Activated CD8-positive, alpha-beta T cell treated with anti-CD3 and anti-CD28 coated beads, Interleukin-2, amount 10 ng/mL, durations not matched to agents 7 days and 5 days (primary cell): ENCODE data around the gene THAP11. TPM values are rescaled to one million over a fixed set of nuclear protein-coding genes. Genes with fewer than 3 reads are reported as not detected.

ENCODE experiments used
- ATAC-seq: fragments of 150-1000 bp; cut with Tn5 transposase; one replicate; pipeline ENCODE4 v1.10.0; 2021; ENCODE audit warnings: moderate library complexity
- CTCF ChIA-PET: fragments of 350-600 bp; sonication (Branson Sonifier 250); formaldehyde crosslinking; loops from one replicate; lab custom pipeline; 2021; ENCODE audit warnings: antibody characterized with exemption; lab: Charles Lee
- POLR2A ChIA-PET: fragments of 350-600 bp; sonication (Branson Sonifier 250); formaldehyde crosslinking; loops from one replicate; lab custom pipeline; 2021; ENCODE audit warnings: antibody characterized with exemption; lab: Charles Lee
- DNase-seq: peaks from one replicate; pipeline ENCODE4 v3.0.0-alpha.2; 2020
- H3K27ac Mint-ChIP-seq: one replicate; pipeline ENCODE4 v1.8.0; 2021; ENCODE audit warnings: mild to moderate bottlenecking, mixed read lengths
- H3K27me3 Mint-ChIP-seq: one replicate; pipeline ENCODE4 v1.8.0; 2021; ENCODE audit warnings: low read depth, mixed read lengths
- H3K36me3 Mint-ChIP-seq: one replicate; pipeline ENCODE4 v1.8.0; 2021; ENCODE audit warnings: low read depth, mixed read lengths
- H3K4me1 Mint-ChIP-seq: one replicate; pipeline ENCODE4 v1.8.0; 2021; ENCODE audit warnings: low read depth, mixed read lengths
- H3K4me3 Mint-ChIP-seq: one replicate; pipeline ENCODE4 v1.8.0; 2021; ENCODE audit warnings: mild to moderate bottlenecking, mixed read lengths
- H3K9me3 Mint-ChIP-seq: one replicate; pipeline ENCODE4 v1.8.0; 2022; ENCODE audit warnings: mixed read lengths; ENCODE audit not compliant: insufficient read depth
- total RNA-seq, 2 experiments: library from RNA; stranded (reverse); gene quantifications; one replicate each; pipeline ENCODE4 v1.2.3, GENCODE V29; 2021

The THAP11 gene
- total RNA-seq, 2 experiments from 2014 or later = 50.2 to 52.4 TPM

GRCh38 chr16:67874372-67874771 lies 32.3 kb downstream of the THAP11 start:
- H3K9me3 Mint-ChIP-seq = no peaks in the 10 kb centered on the region
- H3K4me3 Mint-ChIP-seq = peak overlapping the region; percentile 89
- H3K36me3 Mint-ChIP-seq = peaks cover 45% of the 10 kb centered on the region
- no peaks in the 10 kb centered on the region for H3K27me3 Mint-ChIP-seq
- peaks cover 31% of the 10 kb centered on the region for H3K4me1 Mint-ChIP-seq
- peak overlapping the region; percentile 92 for H3K27ac Mint-ChIP-seq
- POLR2A ChIA-PET = interaction anchor here (0.9 to 2.1 kb wide), 3 partner anchors 16 to 62 kb away, joined by 3 to 13 read pairs (median 5); partner anchors contain the start of gene PSMB10
- DNase-seq (no peak), ATAC-seq (no peak)
- CTCF ChIA-PET = interaction anchor here (0.7 to 3.1 kb wide), 6 partner anchors 10 to 61 kb away, joined by 3 to 28 read pairs (median 6); partner anchors contain the start of genes NRN1L and NUTF2

GRCh38 chr16:67877064-67877463 lies 34.9 kb downstream of the THAP11 start:
- DNase-seq = no peak
- Mint-ChIP-seq H3K36me3 (peaks cover 50% of the 10 kb centered on the region), H3K4me1 (peaks cover 31% of the 10 kb centered on the region), H3K9me3 (no peaks in the 10 kb centered on the region), H3K27me3 (no peaks in the 10 kb centered on the region), H3K27ac (no peak overlapping the region), H3K4me3 (no peak overlapping the region)
- ChIA-PET CTCF (no interaction called here), POLR2A (no interaction called here)
- no peak for ATAC-seq

- Mint-ChIP-seq H3K27me3 (no peaks in the 10 kb centered on the region), H3K36me3 (peaks cover 50% of the 10 kb centered on the region), H3K9me3 (no peaks in the 10 kb centered on the region), H3K27ac (no peak overlapping the region), H3K4me1 (peaks cover 24% of the 10 kb centered on the region), H3K4me3 (no peak overlapping the region)
- DNase-seq = no peak
- ChIA-PET POLR2A (interaction anchor here (0.9 kb wide), 1 partner anchor 191 kb away, joined by 3 read pairs; no protein-coding TSS in a partner anchor), CTCF (interaction anchor here (2.4 kb wide), 1 partner anchor 62 kb away, joined by 5 read pairs; no protein-coding TSS in a partner anchor)
- ATAC-seq = no peak
Observed at GRCh38 chr16:67878232-67878631, 36.1 kb downstream of the THAP11 start.

- ATAC-seq = no peak
- Mint-ChIP-seq H3K4me3 (no peak overlapping the region), H3K36me3 (peaks cover 57% of the 10 kb centered on the region), H3K4me1 (peaks cover 23% of the 10 kb centered on the region), H3K27me3 (no peaks in the 10 kb centered on the region), H3K27ac (no peak overlapping the region), H3K9me3 (no peaks in the 10 kb centered on the region)
- no peak for DNase-seq
- ChIA-PET POLR2A (interaction anchor here (0.9 kb wide), 1 partner anchor 190 kb away, joined by 3 read pairs; no protein-coding TSS in a partner anchor), CTCF (interaction anchor here (0.9 to 2.4 kb wide), 2 partner anchors 63 to 162 kb away, joined by 3 to 5 read pairs; no protein-coding TSS in a partner anchor)
Observed at GRCh38 chr16:67878846-67879245, 36.7 kb downstream of the THAP11 start.

- DNase-seq (no peak), ATAC-seq (no peak)
- Mint-ChIP-seq H3K4me3 (no peak overlapping the region), H3K4me1 (peaks cover 17% of the 10 kb centered on the region), H3K27me3 (no peaks in the 10 kb centered on the region), H3K27ac (no peak overlapping the region), H3K36me3 (peaks cover 59% of the 10 kb centered on the region), H3K9me3 (no peaks in the 10 kb centered on the region)
- CTCF ChIA-PET = interaction anchor here (0.9 to 2.4 kb wide), 2 partner anchors 63 to 161 kb away, joined by 3 to 5 read pairs; no protein-coding TSS in a partner anchor
- POLR2A ChIA-PET = no interaction called here
Observed at GRCh38 chr16:67879462-67879861, 37.3 kb downstream of the THAP11 start.

GRCh38 chr16:67879936-67880335 lies 37.8 kb downstream of the THAP11 start:
- H3K9me3 Mint-ChIP-seq = no peaks in the 10 kb centered on the region
- ChIA-PET CTCF (interaction anchor here (0.9 to 2.4 kb wide), 2 partner anchors 64 to 161 kb away, joined by 3 to 5 read pairs; no protein-coding TSS in a partner anchor), POLR2A (no interaction called here)
- H3K27me3 Mint-ChIP-seq = no peaks in the 10 kb centered on the region
- peaks cover 12% of the 10 kb centered on the region for H3K4me1 Mint-ChIP-seq
- peaks cover 60% of the 10 kb centered on the region for H3K36me3 Mint-ChIP-seq
- DNase-seq = no peak
- no peak overlapping the region for H3K4me3 Mint-ChIP-seq
- H3K27ac Mint-ChIP-seq = peak overlapping the region; percentile 20
- no peak for ATAC-seq

- CTCF ChIA-PET = interaction anchor here (2.4 kb wide), 1 partner anchor 64 kb away, joined by 5 read pairs; no protein-coding TSS in a partner anchor
- peaks cover 60% of the 10 kb centered on the region for H3K36me3 Mint-ChIP-seq
- no peaks in the 10 kb centered on the region for H3K9me3 Mint-ChIP-seq
- no peak overlapping the region for H3K4me3 Mint-ChIP-seq
- DNase-seq (no peak), ATAC-seq (no peak)
- no peaks in the 10 kb centered on the region for H3K27me3 Mint-ChIP-seq
- peaks cover 5% of the 10 kb centered on the region for H3K4me1 Mint-ChIP-seq
- H3K27ac Mint-ChIP-seq = peak overlapping the region; percentile 20
- POLR2A ChIA-PET = no interaction called here
Observed at GRCh38 chr16:67880584-67880983, 38.5 kb downstream of the THAP11 start.

GRCh38 chr16:67881621-67882161 lies 39.6 kb downstream of the THAP11 start:
- peaks cover 56% of the 10 kb centered on the region for H3K36me3 Mint-ChIP-seq
- H3K4me3 Mint-ChIP-seq = no peak overlapping the region
- ChIA-PET CTCF (interaction anchor here (0.9 to 3.6 kb wide), 8 partner anchors 9 to 159 kb away, joined by 3 to 18 read pairs (median 8); partner anchors contain the start of gene EDC4), POLR2A (interaction anchor here (1.0 to 1.6 kb wide), 5 partner anchors 8 to 55 kb away, joined by 3 to 7 read pairs (median 3); partner anchors contain the start of genes EDC4 and NUTF2)
- no peak for DNase-seq
- H3K9me3 Mint-ChIP-seq = no peaks in the 10 kb centered on the region
- no peak for ATAC-seq
- no peaks in the 10 kb centered on the region for H3K27me3 Mint-ChIP-seq
- no peaks in the 10 kb centered on the region for H3K4me1 Mint-ChIP-seq
- H3K27ac Mint-ChIP-seq = peak overlapping the region; percentile 30

GRCh38 chr16:67882374-67883145 lies 40.4 kb downstream of the THAP11 start:
- DNase-seq = no peak
- H3K4me3 Mint-ChIP-seq = no peak overlapping the region
- no peaks in the 10 kb centered on the region for H3K9me3 Mint-ChIP-seq
- peaks cover 47% of the 10 kb centered on the region for H3K36me3 Mint-ChIP-seq
- no peaks in the 10 kb centered on the region for H3K4me1 Mint-ChIP-seq
- POLR2A ChIA-PET = interaction anchor here (1.0 to 1.6 kb wide), 5 partner anchors 9 to 55 kb away, joined by 3 to 7 read pairs (median 3); partner anchors contain the start of genes EDC4 and NUTF2
- ATAC-seq = no peak
- no peak overlapping the region for H3K27ac Mint-ChIP-seq
- CTCF ChIA-PET = interaction anchor here (0.9 to 3.6 kb wide), 23 partner anchors 8 to 346 kb away, joined by 3 to 28 read pairs (median 11); partner anchors contain the start of genes EDC4 and PSKH1
- no peaks in the 10 kb centered on the region for H3K27me3 Mint-ChIP-seq

GRCh38 chr16:67883146-67883871 lies 41.2 kb downstream of the THAP11 start:
- H3K36me3 Mint-ChIP-seq = peaks cover 42% of the 10 kb centered on the region
- H3K4me3 Mint-ChIP-seq = no peak overlapping the region
- H3K27ac Mint-ChIP-seq = peak overlapping the region; percentile 34
- ChIA-PET POLR2A (interaction anchor here (1.6 kb wide), 1 partner anchor 48 kb away, joined by 7 read pairs; no protein-coding TSS in a partner anchor), CTCF (interaction anchor here (0.6 to 3.6 kb wide), 38 partner anchors 9 to 362 kb away, joined by 3 to 28 read pairs (median 6); partner anchors contain the start of genes CTRL, EDC4 and PSKH1)
- H3K9me3 Mint-ChIP-seq = no peaks in the 10 kb centered on the region
- DNase-seq (no peak), ATAC-seq (peak; percentile 11)
- no peaks in the 10 kb centered on the region for H3K4me1 Mint-ChIP-seq
- H3K27me3 Mint-ChIP-seq = no peaks in the 10 kb centered on the region

- no peak overlapping the region for H3K27ac Mint-ChIP-seq
- H3K36me3 Mint-ChIP-seq = peaks cover 37% of the 10 kb centered on the region
- peak; percentile 76 for DNase-seq
- ChIA-PET CTCF (interaction anchor here (0.6 to 3.6 kb wide), 41 partner anchors 9 to 363 kb away, joined by 3 to 28 read pairs (median 5); partner anchors contain the start of genes CTRL, EDC4, LCAT and PSKH1), POLR2A (interaction anchor here (0.8 kb wide), 2 partner anchors 9 to 36 kb away, joined by 3 to 4 read pairs; partner anchors contain the start of gene PSKH1)
- peak; percentile 81 for ATAC-seq
- H3K27me3 Mint-ChIP-seq = no peaks in the 10 kb centered on the region
- no peaks in the 10 kb centered on the region for H3K9me3 Mint-ChIP-seq
- no peaks in the 10 kb centered on the region for H3K4me1 Mint-ChIP-seq
- no peak overlapping the region for H3K4me3 Mint-ChIP-seq
Observed at GRCh38 chr16:67883872-67884261, 41.7 kb downstream of the THAP11 start.
